ENCODE results near the gene RNF123. TPM values are rescaled to one million over a fixed set of nuclear protein-coding genes. Genes with fewer than 3 reads are reported as not detected.

Gene RNF123
- total RNA-seq, 3 donors from 2014 or later (not counting 1 experiment from before 2014, with no cell fraction given): 48.5 to 58.7 (median 55.6) TPM

GRCh38 chr3:49723296-49723627 is 33.9 kb downstream of the RNF123 start:
- H3K4me3 Mint-ChIP-seq: peak overlapping the region; percentile 92
- no peaks in the 10 kb centered on the region for H3K9me3 Mint-ChIP-seq
- Histone ChIP-seq H3K27me3 (ENCODE audit: control insufficient read depth, insufficient read depth, low read length) (no peaks in the 10 kb centered on the region), H3K36me3 (ENCODE audit: control insufficient read depth, insufficient read depth, low read length) (peaks cover 27% of the 10 kb centered on the region), H3K9me3 (ENCODE audit: control insufficient read depth, insufficient read depth, low read length) (no peaks in the 10 kb centered on the region), H3K4me3 (ENCODE audit: low read length) (peak overlapping the region; percentile 99), H3K4me1 (ENCODE audit: control insufficient read depth, insufficient read depth, low read length) (peaks cover 49% of the 10 kb centered on the region), H3K27ac (ENCODE audit: low read length) (peak overlapping the region; percentile 97)
- 0% methylated on average over 20 of the region's 20 CpGs for WGBS (ENCODE audit: insufficient coverage)
- H3K4me1 Mint-ChIP-seq: peaks cover 34 to 46% of the 10 kb centered on the region in 2 donors
- intact Hi-C loops (cut with micrococcal nuclease): no loop called here
- TF ChIP-seq, protein P1, sequence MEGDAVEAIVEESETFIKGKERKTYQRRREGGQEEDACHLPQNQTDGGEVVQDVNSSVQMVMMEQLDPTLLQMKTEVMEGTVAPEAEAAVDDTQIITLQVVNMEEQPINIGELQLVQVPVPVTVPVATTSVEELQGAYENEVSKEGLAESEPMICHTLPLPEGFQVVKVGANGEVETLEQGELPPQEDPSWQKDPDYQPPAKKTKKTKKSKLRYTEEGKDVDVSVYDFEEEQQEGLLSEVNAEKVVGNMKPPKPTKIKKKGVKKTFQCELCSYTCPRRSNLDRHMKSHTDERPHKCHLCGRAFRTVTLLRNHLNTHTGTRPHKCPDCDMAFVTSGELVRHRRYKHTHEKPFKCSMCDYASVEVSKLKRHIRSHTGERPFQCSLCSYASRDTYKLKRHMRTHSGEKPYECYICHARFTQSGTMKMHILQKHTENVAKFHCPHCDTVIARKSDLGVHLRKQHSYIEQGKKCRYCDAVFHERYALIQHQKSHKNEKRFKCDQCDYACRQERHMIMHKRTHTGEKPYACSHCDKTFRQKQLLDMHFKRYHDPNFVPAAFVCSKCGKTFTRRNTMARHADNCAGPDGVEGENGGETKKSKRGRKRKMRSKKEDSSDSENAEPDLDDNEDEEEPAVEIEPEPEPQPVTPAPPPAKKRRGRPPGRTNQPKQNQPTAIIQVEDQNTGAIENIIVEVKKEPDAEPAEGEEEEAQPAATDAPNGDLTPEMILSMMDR (IDR thresholded peaks at IDR 0.05): no peak
- no peaks in the 10 kb centered on the region for H3K36me3 Mint-ChIP-seq
- H3K27ac Mint-ChIP-seq: peak overlapping the region; percentile 88 to 93
- ATAC-seq: no peak
- DNase-seq: peak in 1 of 2 donors; percentile 79
- H3K27me3 Mint-ChIP-seq (ENCODE audit: low read depth in 2 of 2): no peaks in the 10 kb centered on the region

- H3K4me3 ChIP-seq (ENCODE audit: low read length): peak within 1 kb of the TSS; percentile 99
- Mint-ChIP-seq H3K36me3 (no peaks in the 10 kb centered on the region), H3K4me1 (peaks cover 27 to 39% of the 10 kb centered on the region in 2 donors), H3K27me3 (ENCODE audit: low read depth in 2 of 2) (no peaks in the 10 kb centered on the region), H3K9me3 (no peaks in the 10 kb centered on the region), H3K27ac (peak within 1 kb of the TSS; percentile 88 to 93), H3K4me3 (peak within 1 kb of the TSS; percentile 92)
- H3K36me3 ChIP-seq (ENCODE audit: control insufficient read depth, insufficient read depth, low read length): peaks cover 27% of the 10 kb centered on the region
- H3K4me1 ChIP-seq (ENCODE audit: control insufficient read depth, insufficient read depth, low read length): peaks cover 43% of the 10 kb centered on the region
- DNase-seq: peak; percentile 93 to 95
- TF ChIP-seq, protein P1 (IDR thresholded peaks at IDR 0.05): no peak
- under 1% methylated on average over 102 of the region's 102 CpGs for WGBS (ENCODE audit: insufficient coverage)
- peak within 1 kb of the TSS; percentile 97 for H3K27ac ChIP-seq (ENCODE audit: low read length)
- H3K9me3 ChIP-seq (ENCODE audit: control insufficient read depth, insufficient read depth, low read length): no peaks in the 10 kb centered on the region
- ATAC-seq: peak; percentile 77 to 90 (median 81)
- no peaks in the 10 kb centered on the region for H3K27me3 ChIP-seq (ENCODE audit: control insufficient read depth, insufficient read depth, low read length)
- intact Hi-C loops (cut with micrococcal nuclease): no loop called here
Observed at GRCh38 chr3:49723628-49724551, 34.5 kb downstream of the RNF123 start, which contains the start of gene GMPPB. TSS of gene GMPPB (minus strand) at chr3:49723951. CDS start at chr3:49723726, 225 bp downstream.

DNA sequence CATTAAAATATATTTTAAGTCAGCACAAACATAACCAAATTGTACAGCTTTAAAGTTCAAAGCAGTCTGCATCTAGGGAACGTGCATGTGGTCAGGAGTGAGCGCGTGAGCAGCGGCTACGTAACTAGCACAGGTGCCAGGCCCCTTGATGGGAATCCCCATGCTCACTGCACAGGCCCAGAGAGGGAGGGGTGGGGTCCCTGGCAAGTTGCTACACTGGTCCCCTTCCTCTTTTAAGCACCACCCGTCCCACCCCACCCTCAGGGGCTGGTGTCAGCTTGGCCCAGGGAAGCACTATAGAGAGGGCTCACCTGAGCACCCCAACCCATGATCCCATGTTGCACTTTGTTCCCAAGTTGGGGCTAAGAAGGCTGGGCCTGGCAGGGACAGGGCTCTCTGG is 35.2 kb downstream of the RNF123 start:
- Mint-ChIP-seq H3K4me3 (peak overlapping the region; percentile 92), H3K4me1 (peaks cover 21 to 32% of the 10 kb centered on the region in 2 donors), H3K27ac (peak overlapping the region; percentile 88 to 93), H3K9me3 (no peaks in the 10 kb centered on the region), H3K27me3 (ENCODE audit: low read depth in 2 of 2) (no peaks in the 10 kb centered on the region), H3K36me3 (no peaks in the 10 kb centered on the region)
- peaks cover 27% of the 10 kb centered on the region for H3K36me3 ChIP-seq (ENCODE audit: control insufficient read depth, insufficient read depth, low read length)
- 25% methylated on average over 6 of the region's 6 CpGs for WGBS (ENCODE audit: insufficient coverage)
- peaks cover 38% of the 10 kb centered on the region for H3K4me1 ChIP-seq (ENCODE audit: control insufficient read depth, insufficient read depth, low read length)
- peak in 1 of 2 donors; percentile 78 for DNase-seq
- no peaks in the 10 kb centered on the region for H3K27me3 ChIP-seq (ENCODE audit: control insufficient read depth, insufficient read depth, low read length)
- peak overlapping the region; percentile 88 for H3K4me3 ChIP-seq (ENCODE audit: low read length)
- no peak for ATAC-seq
- no peaks in the 10 kb centered on the region for H3K9me3 ChIP-seq (ENCODE audit: control insufficient read depth, insufficient read depth, low read length)
- TF ChIP-seq, protein P1 (IDR thresholded peaks at IDR 0.05): no peak
- intact Hi-C loops (cut with micrococcal nuclease): no loop called here
- H3K27ac ChIP-seq (ENCODE audit: low read length): peak overlapping the region; percentile 96
